GM12878 (cell line): Measurements from ENCODE around the gene EXOC4. TPM values are rescaled to one million over a fixed set of nuclear protein-coding genes. Genes with fewer than 3 reads are reported as not detected.

ENCODE experiments used
- ATAC-seq: fragments of 200-7000 bp; cut with Tn5 transposase; 3 replicates; pipeline ENCODE4 v1.9.1; 2020; ENCODE audit warnings: mild to moderate bottlenecking, moderate library complexity
- BruUV-seq: library from RNA; stranded (reverse); fragments of 400-500 nt; replicated peaks from 2 replicates; lab custom pipeline; 2021; lab: Mats Ljungman, UMichigan
- CTCF ChIA-PET: fragments of 300-600 bp; sonication (Branson Sonifier 250); formaldehyde crosslinking; extraction: SDS; loops from one replicate; lab custom pipeline; 2021; ENCODE audit warnings: inconsistent platforms; lab: Yijun Ruan, JAX
- POLR2A ChIA-PET: fragments of 350-600 bp; formaldehyde crosslinking; extraction: SDS; loops from one replicate; lab custom pipeline; 2021; ENCODE audit warnings: inconsistent platforms; lab: Charles Lee
- RAD21 ChIA-PET: fragments of 300-600 bp; sonication (Branson Sonifier 250); formaldehyde crosslinking; loops from one replicate; lab custom pipeline; 2023; ENCODE audit warnings: antibody characterized with exemption; ENCODE audit not compliant: unreplicated experiment; lab: Charles Lee
- SMC1A ChIA-PET: fragments of 300-600 bp; sonication (Branson Sonifier 250); formaldehyde crosslinking; loops from one replicate; lab custom pipeline; 2023; ENCODE audit not compliant: unreplicated experiment, uncharacterized antibody; lab: Charles Lee
- DNase-seq: peaks from one replicate; pipeline ENCODE4 v3.0.0-alpha.2; 2011; ENCODE audit warnings: low read depth, low spot score
- FAIRE-seq: peaks from 3 replicates; lab custom pipeline; 2011; peaks lifted over from hg19 to GRCh38; lab: Jason Lieb, UNC
- H2AFZ ChIP-seq: 2 replicates; pipeline ENCODE4 v1.6.0; 2011; ENCODE audit warnings: low read depth, low read length, control low read depth; ENCODE audit not compliant: control insufficient read depth
- H3K27ac ChIP-seq: 2 replicates; pipeline ENCODE4 v1.5.1; 2011; ENCODE audit warnings: control low read depth; ENCODE audit not compliant: control insufficient read depth, insufficient read depth
- H3K27me3 ChIP-seq, 2 experiments: replicated peaks in 1 of 2; 2 replicates each; pipeline versions ENCODE4 v1.6.0 to v1.6.1; 2011; ENCODE audit warnings: low read length in 1 of 2; ENCODE audit not compliant: control insufficient read depth in 2 of 2, insufficient read depth in 2 of 2
- H3K36me3 ChIP-seq, 2 experiments: 2 replicates each; pipeline ENCODE4 v1.5.1; 2011; ENCODE audit warnings: low read length in 1 of 2; ENCODE audit not compliant: control insufficient read depth in 2 of 2, insufficient read depth in 2 of 2
- H3K4me1 ChIP-seq: 2 replicates; pipeline ENCODE4 v1.6.1; 2011; ENCODE audit warnings: mild to moderate bottlenecking, low read length, moderate library complexity, mixed read lengths; ENCODE audit not compliant: control insufficient read depth, insufficient read depth
- H3K4me2 ChIP-seq: 2 replicates; pipeline ENCODE4 v1.6.0; 2011; ENCODE audit warnings: control low read depth; ENCODE audit not compliant: control insufficient read depth, insufficient read depth
- H3K4me3 ChIP-seq: fragments of 200-600 bp; sonication (generic); 2 replicates; pipeline ENCODE4 v1.5.1; 2016
- H3K79me2 ChIP-seq: 2 replicates; pipeline ENCODE4 v1.6.0; 2011; ENCODE audit warnings: low read length; ENCODE audit not compliant: control insufficient read depth, insufficient read depth
- H3K9ac ChIP-seq: 2 replicates; pipeline ENCODE4 v1.8.0; 2011; ENCODE audit warnings: low read length, control low read depth, mixed read lengths; ENCODE audit not compliant: control insufficient read depth, insufficient read depth
- H3K9me3 ChIP-seq: replicated peaks from 3 replicates; pipeline ENCODE4 v1.5.1; 2011; ENCODE audit warnings: mild to moderate bottlenecking, low read length; ENCODE audit not compliant: control insufficient read depth, insufficient read depth
- H4K20me1 ChIP-seq: 2 replicates; pipeline ENCODE4 v1.6.0; 2011; ENCODE audit not compliant: control insufficient read depth, insufficient read depth
- CHD4 ChIP-seq: fragments of 200-600 bp; sonication (generic); IDR thresholded peaks from 2 replicates; pipeline ENCODE4 v1.6.1; 2016; ENCODE audit warnings: mild to moderate bottlenecking
- GABPA ChIP-seq: IDR thresholded peaks from 2 replicates; pipeline ENCODE4 v1.6.1; 2014; ENCODE audit warnings: antibody characterized with exemption, low read depth, mild to moderate bottlenecking, inconsistent platforms
- WGBS: methylation state at CpG from one replicate; pipeline ENCODE4 v1.1.6; 2016; ENCODE audit warnings: low lambda C conversion rate; ENCODE audit not compliant: insufficient replicate concordance, insufficient coverage; ENCODE audit errors: missing lambda C conversion rate; 5-methylcytosine and 5-hydroxymethylcytosine counted together
- in situ Hi-C: fragments of 300-500 bp; cut with MboI; formaldehyde crosslinking; loops from 9 replicates; pipeline ENCODE4 v1.14.3; 2018; ENCODE audit warnings: mixed read lengths
- intact Hi-C: fragments of 100-400 bp; cut with micrococcal nuclease; formaldehyde crosslinking; loops from one replicate; pipeline ENCODE4 v1.14.2; 2022; ENCODE audit not compliant: unreplicated experiment
- polyA plus RNA-seq, 11 experiments: library from polyadenylated mRNA; depleted of rRNA in 4 of 11; unstranded in 6 of 11; stranded (reverse) in 5 of 11; fragments of >200 nt; fragmentation: Nextera tagmentation in 4 of 11; fragmentation: Illumina TruSeq in 1 of 11; extraction: Ambion mirVana in 4 of 11; extraction: Trizol in 1 of 11; gene quantifications; 1 replicate in 1 of 11; 2 replicates in 10 of 11; pipeline versions ENCODE4 v1.2.1 to v1.2.3, GENCODE V29; 2011 to 2016; ENCODE audit warnings: inconsistent platforms in 2 of 11, missing spikeins in 2 of 11, low read depth in 1 of 11
- total RNA-seq, 4 experiments: library from RNA; depleted of rRNA in 3 of 4; stranded (reverse); fragments of >200 nt in 3 of 4; fragmentation: Illumina TruSeq in 1 of 4; extraction: Trizol in 1 of 4; gene quantifications; 2 replicates each; pipeline versions ENCODE4 v1.2.1 to v1.2.3, GENCODE V29; 2013 to 2021
- TF ChIP-seq, protein P1 (sequence below): fragments of 450-650 bp; formaldehyde crosslinking; IDR thresholded peaks from 2 replicates; pipeline ENCODE4 v1.5.0; 2022; ENCODE audit warnings: mild to moderate bottlenecking, missing genetic modification characterization
- TF ChIP-seq, protein P2 (sequence below): fragments of 450-650 bp; IDR thresholded peaks from 2 replicates; pipeline ENCODE4 v1.6.1; 2017; ENCODE audit warnings: mild to moderate bottlenecking, low read depth, inconsistent platforms; ENCODE audit not compliant: poor library complexity, severe bottlenecking
- TF ChIP-seq, protein P3 (sequence below): fragments of 450-650 bp; conservative IDR thresholded peaks from 2 replicates; pipeline ENCODE4 v1.6.1; 2017; ENCODE audit warnings: mild to moderate bottlenecking, moderate library complexity

Gene EXOC4
- total and polyA plus RNA-seq, 10 of the 15 experiments (the other 5 are each of a cell fraction or from before 2014, with no cell fraction given): 13.2 to 44.5 (median 29.6) TPM

DNA sequence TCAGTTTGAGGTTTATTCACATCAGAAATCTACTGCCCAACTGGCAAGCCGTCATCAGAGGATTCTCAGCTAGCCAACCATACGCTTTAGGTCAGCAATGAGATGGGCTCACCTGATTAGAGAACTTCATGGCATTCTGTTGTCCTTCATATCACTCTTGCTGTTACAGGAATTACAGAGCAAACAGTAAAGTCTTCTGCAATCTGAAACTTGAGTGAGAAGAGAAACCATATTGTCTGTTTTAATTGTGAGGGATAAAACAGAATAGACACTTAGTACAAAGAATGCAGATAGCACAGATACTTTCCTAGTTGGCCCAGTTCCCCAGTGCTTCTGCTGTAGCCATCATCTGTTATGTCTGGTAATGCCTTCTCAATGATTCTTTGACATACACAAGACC is 366.6 kb downstream of the EXOC4 start:
- intact Hi-C loops (no loop called here), in situ Hi-C loops (no loop called here)
- SMC1A ChIA-PET: interaction anchor here (1.4 kb wide), 1 partner anchor 12 kb away, joined by 3 read pairs; no protein-coding TSS in a partner anchor
- CTCF ChIA-PET: no interaction called here
- Histone ChIP-seq H3K4me3 (no peak overlapping the region), H3K79me2 (no peaks in the 10 kb centered on the region), H3K4me2 (no peak overlapping the region), H3K36me3 (no peaks in the 10 kb centered on the region), H3K27me3 (no peaks in the 10 kb centered on the region), H4K20me1 (no peaks in the 10 kb centered on the region), H2AFZ (no peak overlapping the region), H3K9me3 (no peaks in the 10 kb centered on the region), H3K27ac (no peak overlapping the region), H3K9ac (no peak overlapping the region), H3K4me1 (no peaks in the 10 kb centered on the region)
- BruUV-seq: no TSS peak
- RAD21 ChIA-PET: no interaction called here
- WGBS: 100% methylated on average over 2 of the region's 2 CpGs
- no peak for DNase-seq
- FAIRE-seq: no peak
- TF ChIP-seq CHD4 (no peak), GABPA (no peak)
- TF ChIP-seq, protein P1, sequence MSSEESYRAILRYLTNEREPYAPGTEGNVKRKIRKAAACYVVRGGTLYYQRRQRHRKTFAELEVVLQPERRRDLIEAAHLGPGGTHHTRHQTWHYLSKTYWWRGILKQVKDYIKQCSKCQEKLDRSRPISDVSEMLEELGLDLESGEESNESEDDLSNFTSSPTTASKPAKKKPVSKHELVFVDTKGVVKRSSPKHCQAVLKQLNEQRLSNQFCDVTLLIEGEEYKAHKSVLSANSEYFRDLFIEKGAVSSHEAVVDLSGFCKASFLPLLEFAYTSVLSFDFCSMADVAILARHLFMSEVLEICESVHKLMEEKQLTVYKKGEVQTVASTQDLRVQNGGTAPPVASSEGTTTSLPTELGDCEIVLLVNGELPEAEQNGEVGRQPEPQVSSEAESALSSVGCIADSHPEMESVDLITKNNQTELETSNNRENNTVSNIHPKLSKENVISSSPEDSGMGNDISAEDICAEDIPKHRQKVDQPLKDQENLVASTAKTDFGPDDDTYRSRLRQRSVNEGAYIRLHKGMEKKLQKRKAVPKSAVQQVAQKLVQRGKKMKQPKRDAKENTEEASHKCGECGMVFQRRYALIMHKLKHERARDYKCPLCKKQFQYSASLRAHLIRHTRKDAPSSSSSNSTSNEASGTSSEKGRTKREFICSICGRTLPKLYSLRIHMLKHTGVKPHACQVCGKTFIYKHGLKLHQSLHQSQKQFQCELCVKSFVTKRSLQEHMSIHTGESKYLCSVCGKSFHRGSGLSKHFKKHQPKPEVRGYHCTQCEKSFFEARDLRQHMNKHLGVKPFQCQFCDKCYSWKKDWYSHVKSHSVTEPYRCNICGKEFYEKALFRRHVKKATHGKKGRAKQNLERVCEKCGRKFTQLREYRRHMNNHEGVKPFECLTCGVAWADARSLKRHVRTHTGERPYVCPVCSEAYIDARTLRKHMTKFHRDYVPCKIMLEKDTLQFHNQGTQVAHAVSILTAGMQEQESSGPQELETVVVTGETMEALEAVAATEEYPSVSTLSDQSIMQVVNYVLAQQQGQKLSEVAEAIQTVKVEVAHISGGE (CRISPR knock-in tag): no peak
- TF ChIP-seq, protein P2, sequence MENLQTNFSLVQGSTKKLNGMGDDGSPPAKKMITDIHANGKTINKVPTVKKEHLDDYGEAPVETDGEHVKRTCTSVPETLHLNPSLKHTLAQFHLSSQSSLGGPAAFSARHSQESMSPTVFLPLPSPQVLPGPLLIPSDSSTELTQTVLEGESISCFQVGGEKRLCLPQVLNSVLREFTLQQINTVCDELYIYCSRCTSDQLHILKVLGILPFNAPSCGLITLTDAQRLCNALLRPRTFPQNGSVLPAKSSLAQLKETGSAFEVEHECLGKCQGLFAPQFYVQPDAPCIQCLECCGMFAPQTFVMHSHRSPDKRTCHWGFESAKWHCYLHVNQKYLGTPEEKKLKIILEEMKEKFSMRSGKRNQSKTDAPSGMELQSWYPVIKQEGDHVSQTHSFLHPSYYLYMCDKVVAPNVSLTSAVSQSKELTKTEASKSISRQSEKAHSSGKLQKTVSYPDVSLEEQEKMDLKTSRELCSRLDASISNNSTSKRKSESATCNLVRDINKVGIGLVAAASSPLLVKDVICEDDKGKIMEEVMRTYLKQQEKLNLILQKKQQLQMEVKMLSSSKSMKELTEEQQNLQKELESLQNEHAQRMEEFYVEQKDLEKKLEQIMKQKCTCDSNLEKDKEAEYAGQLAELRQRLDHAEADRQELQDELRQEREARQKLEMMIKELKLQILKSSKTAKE: no peak
- TF ChIP-seq, protein P3, sequence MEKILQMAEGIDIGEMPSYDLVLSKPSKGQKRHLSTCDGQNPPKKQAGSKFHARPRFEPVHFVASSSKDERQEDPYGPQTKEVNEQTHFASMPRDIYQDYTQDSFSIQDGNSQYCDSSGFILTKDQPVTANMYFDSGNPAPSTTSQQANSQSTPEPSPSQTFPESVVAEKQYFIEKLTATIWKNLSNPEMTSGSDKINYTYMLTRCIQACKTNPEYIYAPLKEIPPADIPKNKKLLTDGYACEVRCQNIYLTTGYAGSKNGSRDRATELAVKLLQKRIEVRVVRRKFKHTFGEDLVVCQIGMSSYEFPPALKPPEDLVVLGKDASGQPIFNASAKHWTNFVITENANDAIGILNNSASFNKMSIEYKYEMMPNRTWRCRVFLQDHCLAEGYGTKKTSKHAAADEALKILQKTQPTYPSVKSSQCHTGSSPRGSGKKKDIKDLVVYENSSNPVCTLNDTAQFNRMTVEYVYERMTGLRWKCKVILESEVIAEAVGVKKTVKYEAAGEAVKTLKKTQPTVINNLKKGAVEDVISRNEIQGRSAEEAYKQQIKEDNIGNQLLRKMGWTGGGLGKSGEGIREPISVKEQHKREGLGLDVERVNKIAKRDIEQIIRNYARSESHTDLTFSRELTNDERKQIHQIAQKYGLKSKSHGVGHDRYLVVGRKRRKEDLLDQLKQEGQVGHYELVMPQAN: no peak
- TF ChIP-seq, all 136 proteins: peak for 0
- ATAC-seq: no peak
- POLR2A ChIA-PET: no interaction called here
